ENCODE results near the gene WIPF3. TPM values are rescaled to one million over a fixed set of nuclear protein-coding genes. Genes with fewer than 3 reads are reported as not detected.
A peak's percentile ranks its signal among the peaks of the same experiment; 100 is the strongest.

The WIPF3 gene
- total RNA-seq, 1 experiment from 2014 or later = 11.6 TPM

- Mint-ChIP-seq H3K36me3 (ENCODE audit: insufficient read depth in 1 of 3, low read depth in 3 of 3) (peaks cover 6 to 59% (median 44%) of the 10 kb centered on the region in 3 experiments; a peak in 6 of 7 replicates), H3K27ac (peak overlapping the region in 1 of 3 experiments; percentile 21; a peak in 1 of 7 replicates), H3K9me3 (no peaks in the 10 kb centered on the region; a peak in 2 of 5 replicates), H3K27me3 (ENCODE audit: low read depth) (no peaks in the 10 kb centered on the region), H3K4me3 (no peak overlapping the region), H3K4me1 (peaks cover 33 to 36% of the 10 kb centered on the region in 2 experiments)
- Histone ChIP-seq H3K27me3 (ENCODE audit: insufficient read depth, low read length) (no peaks in the 10 kb centered on the region), H3K4ac (ENCODE audit: low read depth, low read length) (no peak overlapping the region), H3K23ac (ENCODE audit: insufficient read length, low read depth, low read length) (no peak overlapping the region), H3K79me2 (ENCODE audit: insufficient read depth, low read length) (no peaks in the 10 kb centered on the region; the same call in 1 of the 2 replicates), H2BK12ac (ENCODE audit: insufficient read length, low read depth, low read length) (no peak overlapping the region), H3K56ac (ENCODE audit: insufficient read length, low read depth, low read length) (no peak overlapping the region), H2BK15ac (ENCODE audit: low read depth, low read length) (no peak overlapping the region), H2AFZ (ENCODE audit: low read length) (no peak overlapping the region), H2AK5ac (ENCODE audit: insufficient read length, low read length) (no peak overlapping the region), H2BK5ac (ENCODE audit: insufficient read length, low read length) (no peak overlapping the region), H4K8ac (replicated peaks; ENCODE audit: insufficient read length, low read depth, low read length) (no peak overlapping the region), H3K27ac (ENCODE audit: insufficient read length, low read depth, low read length) (no peak overlapping the region), H3K4me2 (ENCODE audit: insufficient read depth, insufficient read length, low read length) (no peak overlapping the region), H4K20me1 (ENCODE audit: control insufficient read depth, insufficient read depth, insufficient read length) (no peaks in the 10 kb centered on the region), H4K91ac (ENCODE audit: insufficient read length, low read depth, low read length) (no peak overlapping the region), H3K9me3 (ENCODE audit: control insufficient read depth, low read depth, low read length) (no peaks in the 10 kb centered on the region), H4K5ac (ENCODE audit: insufficient read length, low read depth, low read length) (no peak overlapping the region), H3K79me1 (ENCODE audit: insufficient read depth, low read depth, low read length, poor library complexity, severe bottlenecking) (no peaks in the 10 kb centered on the region), H3K23me2 (ENCODE audit: insufficient read length, low read depth, low read length, poor library complexity, severe bottlenecking) (no peaks in the 10 kb centered on the region), H3K4me1 (ENCODE audit: insufficient read depth, low read length) (no peaks in the 10 kb centered on the region), H2BK20ac (ENCODE audit: low read depth, low read length, poor library complexity, severe bottlenecking) (no peak overlapping the region), H3K9ac (ENCODE audit: extremely low read depth, insufficient read length, low read length) (no peak overlapping the region), H2BK120ac (ENCODE audit: low read depth, low read length, poor library complexity, severe bottlenecking) (no peak overlapping the region), H3K14ac (ENCODE audit: insufficient read depth, low read length) (no peak overlapping the region), H3K18ac (ENCODE audit: insufficient read length, low read depth, low read length) (no peak overlapping the region), H3T11ph (ENCODE audit: low read length) (no peak overlapping the region)
- DNase-seq = no peak
- no CpG with 5 or more reads among the region's 8 CpGs for WGBS (ENCODE audit: extremely low coverage, insufficient read length, low lambda C conversion rate)
- no peak for TF ChIP-seq CTCF (conservative IDR thresholded peaks at IDR 0.05)
Observed at GRCh38 chr7:29955799-29956486, 149.6 kb downstream of the WIPF3 start.

Data from H9 (cell line).